H4 (cell line): Measurements from ENCODE around the gene SLC16A8. TPM values are rescaled to one million over a fixed set of nuclear protein-coding genes. Genes with fewer than 3 reads are reported as not detected.
A peak's percentile ranks its signal among the peaks of the same experiment; 100 is the strongest.
"Not testable (repeated sequence)": the region's sequence is repeated elsewhere in the genome, so short reads cannot be mapped to it uniquely, and the experiment has no call there.

ENCODE experiments used
- DNase-seq: peaks from one replicate; pipeline ENCODE4 v3.0.0-alpha.2; 2015; ENCODE audit warnings: low spot score
- total RNA-seq: library from RNA; depleted of rRNA; stranded (reverse); fragments of >200 nt; shearing (Covaris generic); gene quantifications from 2 replicates; pipeline ENCODE4 v1.2.3, GENCODE V29; 2014; rRNA removed

SLC16A8 gene
- not detected in 2 replicates for total RNA-seq

DNA sequence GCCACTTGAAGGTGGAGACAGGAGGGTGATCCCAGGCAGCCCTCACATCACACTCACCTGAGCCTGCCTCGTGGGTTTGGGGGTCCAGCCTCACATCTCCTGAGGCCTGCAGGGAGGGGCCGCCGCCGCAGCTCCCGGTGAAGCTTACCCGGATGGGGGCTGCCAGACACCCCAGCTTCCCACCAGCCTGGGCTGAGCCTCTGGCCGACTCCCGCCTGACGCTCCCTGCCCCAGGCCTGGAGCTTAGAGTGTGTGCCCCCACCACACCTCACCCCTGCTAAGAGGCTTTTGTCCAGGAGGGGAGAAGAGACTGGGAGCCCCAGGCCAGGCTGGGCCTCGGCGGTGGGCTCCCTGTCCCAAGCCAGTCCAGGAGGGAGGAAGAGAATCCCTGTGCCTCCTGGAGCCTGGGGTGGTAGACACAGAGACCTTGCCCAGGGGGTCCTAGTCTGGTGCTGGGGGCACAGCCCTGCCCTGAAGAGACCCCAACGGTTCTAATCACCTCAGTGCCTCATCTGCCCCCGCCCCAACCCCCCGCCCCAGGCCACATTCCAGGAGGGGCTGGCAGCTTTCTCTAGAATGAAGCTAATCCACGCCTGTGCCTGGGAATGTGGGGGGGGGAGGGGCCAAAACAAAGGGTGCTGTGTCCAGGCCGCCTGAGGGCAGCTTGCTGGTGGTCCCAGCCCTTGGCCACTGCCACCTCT is at the start of gene SLC16A8:
Gene SLC16A8, minus strand, starts transcription at position 254 of the 701 bp plus-strand sequence. CDS start 1,311 bp downstream, outside the sequence.
- DNase-seq, result no peak

- no peak for DNase-seq
Observed at GRCh38 chr22:38133331-38133730, 49.3 kb upstream of the SLC16A8 start.

- no peak for DNase-seq
Observed at GRCh38 chr22:38132794-38133193, 48.8 kb upstream of the SLC16A8 start.

GRCh38 chr22:38132136-38132535 is 48.2 kb upstream of the SLC16A8 start:
- DNase-seq, result no peak

GRCh38 chr22:38131399-38131798 is 47.4 kb upstream of the SLC16A8 start:
- DNase-seq, result no peak

DNA sequence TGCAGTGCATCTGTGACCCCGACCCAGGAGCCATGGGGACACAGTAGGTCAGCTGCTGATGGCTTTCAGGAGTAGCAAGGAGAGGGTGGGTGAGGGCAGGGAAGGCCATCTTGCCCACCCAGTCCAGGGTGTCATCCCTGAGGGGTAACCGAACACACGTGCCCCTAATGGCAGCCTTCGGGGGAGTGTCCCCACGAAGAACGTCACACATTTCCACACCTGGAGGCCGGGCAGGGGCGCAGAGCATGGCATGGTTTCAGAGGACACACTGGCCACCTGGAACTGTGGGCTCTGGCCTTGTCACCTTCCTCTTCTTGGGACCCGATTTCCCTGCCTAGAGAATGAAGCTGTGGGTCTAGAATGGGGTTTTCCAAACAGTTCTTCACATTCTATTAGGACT is 45.9 kb upstream of the SLC16A8 start:
- no peak for DNase-seq

- no peak for DNase-seq
Observed at GRCh38 chr22:38129021-38129420, 45.0 kb upstream of the SLC16A8 start.

DNA sequence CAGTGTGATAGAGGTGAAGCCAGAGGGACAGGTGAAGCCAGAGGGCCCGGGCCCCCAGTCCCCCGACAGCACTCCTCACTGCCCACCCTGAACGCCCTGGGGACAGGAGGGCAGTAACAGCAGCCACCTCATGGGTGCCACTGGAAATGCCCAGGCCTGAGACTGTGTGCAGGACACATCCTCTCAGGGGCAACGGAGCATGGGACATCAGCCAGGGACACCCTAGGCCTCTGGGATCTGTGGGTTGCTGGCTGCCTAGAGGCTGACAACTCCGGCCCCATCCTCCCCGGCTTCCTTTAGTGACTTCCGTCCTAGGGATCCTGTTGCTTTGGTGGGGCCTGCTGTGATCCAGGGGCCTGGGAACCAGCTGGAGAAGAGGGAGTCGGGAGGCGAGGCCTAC is 43.9 kb upstream of the SLC16A8 start:
- DNase-seq, result no peak

GRCh38 chr22:38126928-38127668 is 43.1 kb upstream of the SLC16A8 start:
- no peak for DNase-seq

- no peak for DNase-seq
Observed at GRCh38 chr22:38125751-38126201, 41.8 kb upstream of the SLC16A8 start.

GRCh38 chr22:38125038-38125610 is 41.1 kb upstream of the SLC16A8 start:
- DNase-seq, result no peak

GRCh38 chr22:38124236-38124974 is 40.4 kb upstream of the SLC16A8 start:
- DNase-seq, result no peak

DNA sequence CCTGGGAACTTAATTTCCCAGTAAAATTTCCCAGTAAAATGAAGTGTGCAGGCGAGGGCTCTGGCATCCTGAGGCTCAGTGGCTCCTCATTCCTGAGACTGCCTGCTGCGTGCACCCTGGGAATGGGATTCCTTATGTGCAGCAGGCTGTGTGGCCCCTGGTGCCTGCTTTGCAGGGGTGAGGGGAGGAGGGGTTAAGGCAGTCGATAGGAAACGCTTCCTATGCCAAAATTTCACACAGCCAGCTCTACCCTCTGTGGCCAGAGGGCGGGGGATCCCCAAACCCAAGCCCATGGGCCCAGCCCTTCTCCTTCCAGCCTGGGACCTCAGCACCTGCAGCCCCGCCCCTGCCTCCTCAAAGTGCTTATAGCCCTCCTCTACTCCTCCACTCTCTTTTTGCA is 38.6 kb upstream of the SLC16A8 start:
- DNase-seq, result no peak

DNA sequence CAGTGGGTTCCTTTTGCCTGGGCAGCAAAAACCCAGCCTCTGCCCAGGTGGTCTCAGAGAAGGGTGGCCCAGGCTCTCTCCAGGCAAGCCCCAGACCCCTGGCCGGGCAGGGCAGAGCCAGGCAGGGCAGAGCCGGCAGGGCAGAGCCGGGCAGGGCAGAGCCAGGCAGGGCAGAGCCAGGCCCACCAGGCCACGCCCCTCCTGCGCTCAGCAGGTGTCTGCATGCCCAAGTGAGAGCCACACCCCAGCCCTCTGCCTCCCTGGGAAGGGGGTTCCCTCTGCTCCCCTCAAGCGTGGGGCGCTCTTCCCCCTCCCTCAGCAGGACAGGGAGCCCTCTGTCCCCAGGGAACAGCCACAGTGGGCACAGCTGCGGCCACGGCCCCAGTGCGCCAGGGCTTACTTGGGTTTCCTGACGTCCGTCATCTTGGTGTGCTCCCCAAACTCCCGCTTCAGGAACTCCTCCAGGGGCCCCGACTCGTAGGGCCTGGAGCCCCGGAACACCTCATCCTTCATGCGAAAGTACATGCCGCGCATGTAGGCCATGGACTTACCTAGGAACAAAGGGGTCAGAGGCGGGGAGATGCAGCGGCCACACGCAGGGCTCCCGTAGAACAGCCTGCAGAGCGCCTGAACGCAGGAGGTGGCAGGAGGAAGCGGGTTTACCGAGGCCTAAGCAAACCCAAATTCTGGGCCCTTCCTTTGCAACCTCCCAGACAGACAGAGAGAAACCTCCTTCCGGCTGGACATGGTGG is 36.6 kb upstream of the SLC16A8 start:
- DNase-seq, result no peak

DNA sequence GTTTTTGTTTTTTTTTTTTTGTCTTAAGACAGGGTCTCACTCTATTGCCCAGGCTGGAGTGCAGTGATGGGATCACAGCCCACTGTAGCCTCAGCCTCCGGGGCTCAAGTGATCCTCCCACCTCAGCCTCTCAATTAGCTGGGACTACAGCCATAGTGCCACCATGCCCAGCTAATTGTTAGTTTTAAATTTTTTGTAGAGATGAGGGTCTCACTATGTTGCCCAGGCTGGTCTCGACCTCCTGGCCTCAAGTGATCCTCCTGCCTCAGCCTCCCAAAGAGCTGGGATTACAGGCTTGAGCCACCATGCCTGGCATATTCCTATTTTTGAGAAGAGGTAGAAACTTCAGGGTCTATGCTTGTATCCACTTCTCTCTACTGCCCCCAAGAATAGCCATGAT is 34.8 kb upstream of the SLC16A8 start:
- DNase-seq, result not testable (repeated sequence)

DNA sequence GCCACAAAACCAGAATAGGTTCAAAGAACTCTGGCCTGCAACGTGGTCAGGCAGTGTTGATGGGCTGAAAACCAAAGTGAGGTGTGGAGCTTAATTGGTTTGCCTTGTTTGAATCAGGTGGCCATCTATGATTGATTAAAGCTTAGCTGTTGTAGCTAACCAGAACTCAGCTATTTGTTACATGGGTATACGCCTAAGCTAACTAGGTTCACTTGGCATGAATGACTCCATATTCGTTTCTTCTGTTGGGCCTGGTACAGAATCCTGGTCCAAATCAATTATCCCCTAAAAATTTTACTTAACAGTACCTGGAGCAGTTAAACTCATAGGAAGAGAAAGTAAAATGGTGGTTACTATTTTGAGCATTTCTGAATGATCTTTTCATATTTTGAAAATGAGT is 34.2 kb upstream of the SLC16A8 start:
- no peak for DNase-seq

DNA sequence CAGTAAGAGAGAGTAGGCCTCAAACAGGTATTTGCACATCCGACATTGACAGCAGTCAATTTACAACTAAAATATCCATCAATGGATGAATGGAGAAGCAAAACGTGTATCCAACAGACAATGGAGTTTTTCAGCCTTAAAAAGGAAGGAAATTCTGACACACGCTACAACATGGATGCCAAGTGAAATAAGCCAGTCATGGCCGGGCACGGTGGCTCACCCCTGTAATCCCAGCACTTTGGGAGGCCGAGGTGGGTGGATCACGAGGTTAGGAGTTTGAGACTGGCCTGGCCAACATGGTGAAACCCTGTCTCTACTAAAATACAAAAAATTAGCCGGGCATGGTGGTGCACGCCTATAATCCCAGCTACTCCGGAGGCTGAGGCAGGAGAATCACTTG is 33.6 kb upstream of the SLC16A8 start:
- DNase-seq, result not testable (repeated sequence)

DNA sequence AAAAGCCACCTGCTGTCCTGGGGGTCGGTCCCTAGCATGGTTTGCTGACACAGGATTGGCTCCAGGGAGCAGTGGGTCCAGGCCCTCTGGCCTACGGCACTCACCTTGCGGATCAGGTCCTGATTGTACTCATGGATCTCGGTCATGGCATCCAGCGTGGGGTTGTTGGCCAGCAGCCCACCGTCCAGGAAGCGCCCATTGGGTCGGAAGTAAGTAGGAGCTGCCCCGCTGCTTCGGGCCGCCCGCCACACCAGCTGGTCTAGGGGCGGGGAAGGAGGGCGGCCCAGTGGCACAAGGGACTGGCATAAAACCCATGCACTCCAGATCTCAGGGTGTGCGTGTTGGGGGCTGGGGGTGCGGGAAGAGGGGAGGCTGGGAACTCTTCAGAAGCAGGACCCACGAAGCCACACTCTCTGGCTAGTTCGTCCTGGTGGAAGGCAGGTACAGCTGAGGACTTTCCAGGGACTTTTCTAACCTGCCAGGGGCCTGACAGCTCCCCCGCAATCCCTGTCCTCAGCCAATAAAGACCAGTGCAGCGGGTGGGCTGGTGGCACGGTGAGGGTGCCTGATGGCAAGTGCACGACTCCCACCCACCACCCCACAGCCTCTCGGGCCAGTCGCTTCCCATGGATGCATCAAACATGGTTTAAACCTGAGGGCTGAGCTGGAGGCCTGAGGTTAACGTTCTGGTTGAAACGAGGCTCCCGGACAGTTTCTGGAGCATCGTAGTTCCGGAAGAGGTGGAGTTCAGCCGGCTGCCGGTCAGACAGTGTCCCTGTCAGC is 31.6 kb upstream of the SLC16A8 start:
- DNase-seq, result no peak

GRCh38 chr22:38114484-38115398 is 30.8 kb upstream of the SLC16A8 start:
- DNase-seq, result peak; percentile 76
